ENCODE measurements around the gene FNBP1. TPM values are rescaled to one million over a fixed set of nuclear protein-coding genes. Genes with fewer than 3 reads are reported as not detected.
A peak's percentile ranks its signal among the peaks of the same experiment; 100 is the strongest.
"Not testable (repeated sequence)": the region's sequence is repeated elsewhere in the genome, so short reads cannot be mapped to it uniquely, and the experiment has no call there.

Gene FNBP1
- total RNA-seq, 2 donors from 2014 or later, result 124 to 141 TPM

- H3K4me3 Mint-ChIP-seq; H3K27me3 Mint-ChIP-seq; ATAC-seq; DNase-seq (ENCODE audit: low spot score); H3K9me3 Mint-ChIP-seq: not testable (repeated sequence)
- Mint-ChIP-seq H3K36me3 (peaks cover 14% of the 10 kb centered on the region), H3K4me1 (ENCODE audit: low read depth in 2 of 2) (peaks cover 39 to 54% of the 10 kb centered on the region in 2 donors), H3K27ac (peak overlapping the region in 1 of 2 donors; percentile 79)
Observed at GRCh38 chr9:129937879-129938278, 105.1 kb downstream of the FNBP1 start.

GRCh38 chr9:129936222-129936621 is 106.8 kb downstream of the FNBP1 start:
- Mint-ChIP-seq H3K4me3 (no peak overlapping the region), H3K27ac (peak overlapping the region; percentile 90 to 95), H3K9me3 (no peaks in the 10 kb centered on the region), H3K4me1 (ENCODE audit: low read depth in 2 of 2) (peaks cover 47 to 62% of the 10 kb centered on the region in 2 donors), H3K27me3 (no peaks in the 10 kb centered on the region), H3K36me3 (peaks cover 12% of the 10 kb centered on the region)
- DNase-seq (ENCODE audit: low spot score) (no peak), ATAC-seq (no peak)

GRCh38 chr9:129934780-129935179 is 108.2 kb downstream of the FNBP1 start:
- no peaks in the 10 kb centered on the region for H3K9me3 Mint-ChIP-seq

GRCh38 chr9:129934041-129934591 is 108.9 kb downstream of the FNBP1 start:
- H3K36me3 Mint-ChIP-seq, result peaks cover 6% of the 10 kb centered on the region
- no peaks in the 10 kb centered on the region for H3K9me3 Mint-ChIP-seq
- H3K27me3 Mint-ChIP-seq, result no peaks in the 10 kb centered on the region
- peaks cover 39 to 53% of the 10 kb centered on the region in 2 donors for H3K4me1 Mint-ChIP-seq (ENCODE audit: low read depth in 2 of 2)
- DNase-seq (ENCODE audit: low spot score), result no peak
- ATAC-seq, result peak in 1 of 2 donors; percentile 54
- peak overlapping the region; percentile 90 to 95 for H3K27ac Mint-ChIP-seq
- H3K4me3 Mint-ChIP-seq, result peak overlapping the region; percentile 82

More at GRCh38 chr9:129934780-129935179, 108.2 kb downstream of the FNBP1 start:
- peaks cover 45 to 60% of the 10 kb centered on the region in 2 donors for H3K4me1 Mint-ChIP-seq (ENCODE audit: low read depth in 2 of 2)
- peaks cover 6% of the 10 kb centered on the region for H3K36me3 Mint-ChIP-seq
- H3K27ac Mint-ChIP-seq, result peak overlapping the region; percentile 90 to 95
- no peak for DNase-seq (ENCODE audit: low spot score)
- H3K4me3 Mint-ChIP-seq, result peak overlapping the region; percentile 82
- no peak for ATAC-seq
- H3K27me3 Mint-ChIP-seq, result no peaks in the 10 kb centered on the region

GRCh38 chr9:129933185-129934040 is 109.6 kb downstream of the FNBP1 start:
- H3K9me3 Mint-ChIP-seq, result no peaks in the 10 kb centered on the region
- peak overlapping the region; percentile 90 to 95 for H3K27ac Mint-ChIP-seq
- H3K36me3 Mint-ChIP-seq, result peaks cover 6% of the 10 kb centered on the region
- no peak for DNase-seq (ENCODE audit: low spot score)
- H3K4me1 Mint-ChIP-seq (ENCODE audit: low read depth in 2 of 2), result peaks cover 35 to 46% of the 10 kb centered on the region in 2 donors
- ATAC-seq, result no peak
- no peaks in the 10 kb centered on the region for H3K27me3 Mint-ChIP-seq
- H3K4me3 Mint-ChIP-seq, result peak overlapping the region; percentile 82

- Mint-ChIP-seq H3K27ac (peak overlapping the region; percentile 90 to 95), H3K4me3 (peak overlapping the region; percentile 82), H3K36me3 (peaks cover 6% of the 10 kb centered on the region), H3K9me3 (no peaks in the 10 kb centered on the region), H3K27me3 (no peaks in the 10 kb centered on the region), H3K4me1 (ENCODE audit: low read depth in 2 of 2) (peaks cover 35 to 46% of the 10 kb centered on the region in 2 donors)
- no peak for DNase-seq (ENCODE audit: low spot score)
- ATAC-seq, result peak; percentile 58 to 66
Observed at GRCh38 chr9:129932303-129933151, 110.5 kb downstream of the FNBP1 start.

GRCh38 chr9:129930743-129931142 is 112.2 kb downstream of the FNBP1 start:
- Mint-ChIP-seq H3K4me3 (peak overlapping the region; percentile 32), H3K27me3 (no peaks in the 10 kb centered on the region), H3K9me3 (no peaks in the 10 kb centered on the region), H3K27ac (peak overlapping the region; percentile 90 to 95), H3K4me1 (ENCODE audit: low read depth in 2 of 2) (peaks cover 33 to 41% of the 10 kb centered on the region in 2 donors), H3K36me3 (peaks cover 6% of the 10 kb centered on the region)
- DNase-seq (ENCODE audit: low spot score) (no peak), ATAC-seq (no peak)

GRCh38 chr9:129929496-129930125 is 113.4 kb downstream of the FNBP1 start:
- H3K36me3 Mint-ChIP-seq, result peaks cover 6% of the 10 kb centered on the region
- no peaks in the 10 kb centered on the region for H3K27me3 Mint-ChIP-seq
- no peak for ATAC-seq
- H3K4me1 Mint-ChIP-seq (ENCODE audit: low read depth in 2 of 2), result peaks cover 28 to 36% of the 10 kb centered on the region in 2 donors
- no peaks in the 10 kb centered on the region for H3K9me3 Mint-ChIP-seq
- H3K4me3 Mint-ChIP-seq, result no peak overlapping the region
- DNase-seq (ENCODE audit: low spot score), result no peak
- peak overlapping the region; percentile 90 to 95 for H3K27ac Mint-ChIP-seq

- peaks cover 19 to 24% of the 10 kb centered on the region in 2 donors for H3K4me1 Mint-ChIP-seq (ENCODE audit: low read depth in 2 of 2)
- H3K36me3 Mint-ChIP-seq, result peaks cover 13% of the 10 kb centered on the region
- ATAC-seq (no peak), DNase-seq (ENCODE audit: low spot score) (no peak)
- H3K27ac Mint-ChIP-seq, result peak overlapping the region; percentile 27 to 51
- no peaks in the 10 kb centered on the region for H3K27me3 Mint-ChIP-seq
- no peaks in the 10 kb centered on the region for H3K9me3 Mint-ChIP-seq
- no peak overlapping the region for H3K4me3 Mint-ChIP-seq
Observed at GRCh38 chr9:129923589-129923988, 119.4 kb downstream of the FNBP1 start.

GRCh38 chr9:129921905-129922304 is 121.1 kb downstream of the FNBP1 start:
- ATAC-seq (no peak), DNase-seq (ENCODE audit: low spot score) (no peak)
- peaks cover 31 to 33% of the 10 kb centered on the region in 2 donors for H3K4me1 Mint-ChIP-seq (ENCODE audit: low read depth in 2 of 2)
- H3K9me3 Mint-ChIP-seq, result no peaks in the 10 kb centered on the region
- peak overlapping the region in 1 of 2 donors; percentile 67 for H3K27ac Mint-ChIP-seq
- H3K36me3 Mint-ChIP-seq, result peaks cover 13% of the 10 kb centered on the region
- no peak overlapping the region for H3K4me3 Mint-ChIP-seq
- no peaks in the 10 kb centered on the region for H3K27me3 Mint-ChIP-seq

GRCh38 chr9:129919841-129920240 is 123.1 kb downstream of the FNBP1 start:
- no peak for ATAC-seq
- no peak for DNase-seq (ENCODE audit: low spot score)
- H3K27me3 Mint-ChIP-seq, result no peaks in the 10 kb centered on the region
- H3K27ac Mint-ChIP-seq, result peak overlapping the region; percentile 68 to 82
- H3K4me1 Mint-ChIP-seq (ENCODE audit: low read depth in 2 of 2), result peaks cover 33 to 34% of the 10 kb centered on the region in 2 donors
- H3K9me3 Mint-ChIP-seq, result no peaks in the 10 kb centered on the region
- no peak overlapping the region for H3K4me3 Mint-ChIP-seq
- H3K36me3 Mint-ChIP-seq, result peaks cover 18% of the 10 kb centered on the region

- Mint-ChIP-seq H3K9me3 (no peaks in the 10 kb centered on the region), H3K27ac (peak overlapping the region; percentile 68 to 82), H3K27me3 (no peaks in the 10 kb centered on the region), H3K36me3 (peaks cover 14% of the 10 kb centered on the region), H3K4me3 (no peak overlapping the region), H3K4me1 (ENCODE audit: low read depth in 2 of 2) (peaks cover 31 to 33% of the 10 kb centered on the region in 2 donors)
- ATAC-seq, result no peak
- no peak for DNase-seq (ENCODE audit: low spot score)
Observed at GRCh38 chr9:129919277-129919676, 123.7 kb downstream of the FNBP1 start.

GRCh38 chr9:129918296-129918950 is 124.6 kb downstream of the FNBP1 start:
- Mint-ChIP-seq H3K27ac (peak overlapping the region; percentile 68 to 82), H3K9me3 (no peaks in the 10 kb centered on the region), H3K4me1 (ENCODE audit: low read depth in 2 of 2) (peaks cover 27 to 33% of the 10 kb centered on the region in 2 donors), H3K4me3 (no peak overlapping the region), H3K36me3 (peaks cover 9% of the 10 kb centered on the region), H3K27me3 (no peaks in the 10 kb centered on the region)
- DNase-seq (ENCODE audit: low spot score) (no peak), ATAC-seq (no peak)
